DMS 273 treated with DMSO at 0.1 percent for 48 hours (cell line): ENCODE results near the gene RNF208.

Source experiments
- DNase-seq: peaks from one replicate; lab custom pipeline; 2025; lab: John Stamatoyannopoulos, UW

RNF208 gene

GRCh38 chr9:137175345-137175961, 46.6 kb downstream of the RNF208 start:
- DNase-seq = no peak

- DNase-seq = no peak
Measured at GRCh38 chr9:137174722-137175293, 47.2 kb downstream of the RNF208 start.

- no peak for DNase-seq
Measured at GRCh38 chr9:137173796-137174664, 48.0 kb downstream of the RNF208 start.

GRCh38 chr9:137172901-137173795, 48.9 kb downstream of the RNF208 start:
- DNase-seq = no peak

GRCh38 chr9:137171149-137171900, 50.7 kb downstream of the RNF208 start:
- no peak for DNase-seq

GRCh38 chr9:137170486-137171148, 51.4 kb downstream of the RNF208 start:
- no peak for DNase-seq
